GM19240 (cell line): ENCODE measurements around the gene PPP1R12C.
"Not testable (repeated sequence)": the region's sequence is repeated elsewhere in the genome, so short reads cannot be mapped to it uniquely, and the experiment has no call there.

ENCODE experiments used
- DNase-seq: peaks from one replicate; pipeline ENCODE4 v3.0.0; 2011; ENCODE audit warnings: low spot score; ENCODE audit not compliant: insufficient read length

PPP1R12C gene

GRCh38 chr19:55116859-55117662 is at the start of gene PPP1R12C:
Gene PPP1R12C, minus strand, starts transcription at chr19:55117637. Its CDS starts 94 bp downstream, at chr19:55117543.
- DNase-seq: no peak

GRCh38 chr19:55166530-55167268 is 49.3 kb upstream of the PPP1R12C start, which contains the start of gene DNAAF3:
Gene DNAAF3, minus strand, starts transcription at chr19:55166613. Its CDS starts 200 bp downstream, at chr19:55166413.
- peak; percentile 96 for DNase-seq

GRCh38 chr19:55165952-55166529 is 48.6 kb upstream of the PPP1R12C start:
- no peak for DNase-seq

GRCh38 chr19:55161571-55162322 is 44.3 kb upstream of the PPP1R12C start:
- DNase-seq: no peak

- DNase-seq: no peak
These were observed 43.5 kb upstream of the PPP1R12C start for GRCh38 chr19:55160986-55161365.

- DNase-seq: peak; percentile 96
These were observed 42.9 kb upstream of the PPP1R12C start for GRCh38 chr19:55160128-55160985.

- DNase-seq: no peak
These were observed 41.7 kb upstream of the PPP1R12C start for GRCh38 chr19:55158848-55159749.

GRCh38 chr19:55158423-55158822 is 41.0 kb upstream of the PPP1R12C start:
- DNase-seq: no peak

GRCh38 chr19:55157064-55157908 is 39.8 kb upstream of the PPP1R12C start, which contains the start of gene TNNI3:
Gene TNNI3, minus strand, starts transcription at chr19:55157732. Its CDS starts 143 bp downstream, at chr19:55157589.
- no peak for DNase-seq

- DNase-seq: no peak
These were observed 39.0 kb upstream of the PPP1R12C start for GRCh38 chr19:55156202-55157063.

- DNase-seq: not testable (repeated sequence)
These were observed 38.3 kb upstream of the PPP1R12C start for GRCh38 chr19:55155784-55156183.

- no peak for DNase-seq
These were observed 36.3 kb upstream of the PPP1R12C start for GRCh38 chr19:55153652-55154264.

- DNase-seq: no peak
These were observed 34.6 kb upstream of the PPP1R12C start for GRCh38 chr19:55152017-55152416.

GRCh38 chr19:55149078-55150003 is 31.9 kb upstream of the PPP1R12C start, which contains the start of gene TNNT1:
Gene TNNT1, minus strand, starts transcription at chr19:55149206. Its CDS starts 2,049 bp downstream, at chr19:55147157.
- DNase-seq: no peak

GRCh38 chr19:55147545-55148251 is 30.3 kb upstream of the PPP1R12C start:
- DNase-seq: no peak
